ENCODE measurements around the gene FUT8. TPM values are rescaled to one million over a fixed set of nuclear protein-coding genes. Genes with fewer than 3 reads are reported as not detected.

The FUT8 gene
- total RNA-seq, 1 donor from 2014 or later, result 56.6 TPM

DNA sequence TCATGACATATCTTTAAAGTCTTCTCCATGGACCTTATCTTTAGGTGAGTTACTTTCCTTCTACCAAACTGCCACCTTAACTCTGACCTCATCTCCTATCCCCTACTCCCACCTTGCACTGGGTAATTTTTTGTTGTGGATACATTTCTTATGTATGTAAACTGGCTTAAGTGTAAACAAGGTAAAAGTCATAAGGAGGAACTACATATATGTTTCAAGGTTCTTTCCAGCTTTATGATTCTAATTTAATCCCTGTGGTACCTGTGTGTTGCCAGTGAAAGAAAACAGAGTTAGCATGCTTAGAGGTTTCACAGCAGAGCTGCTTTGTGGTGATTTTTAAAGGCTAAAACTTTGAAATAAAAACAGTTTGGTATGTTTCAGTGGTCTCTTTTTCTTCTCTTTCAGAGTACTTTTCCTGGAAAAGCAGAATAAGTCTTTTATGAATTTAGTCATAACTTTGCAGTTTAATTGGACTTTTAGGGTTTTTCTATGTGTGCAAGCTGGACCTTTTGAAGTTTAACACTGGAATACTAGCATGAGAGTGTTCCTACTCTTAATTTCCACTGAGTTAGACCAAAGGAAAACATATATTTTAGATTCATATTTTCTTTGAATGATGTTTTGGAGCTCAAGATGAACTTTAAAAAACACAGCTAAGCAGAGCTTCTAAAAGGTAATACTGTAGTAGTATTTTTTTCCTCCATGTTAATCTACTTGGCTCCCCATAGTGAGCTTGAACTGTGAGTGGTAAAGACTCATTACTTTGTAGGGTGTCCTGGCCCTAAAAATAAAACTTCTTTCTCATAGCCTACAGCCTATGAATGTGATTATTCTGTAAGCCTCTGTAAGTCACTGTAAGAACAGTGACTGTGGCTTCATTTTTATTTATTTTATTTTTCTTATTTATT is 105.4 kb downstream of the FUT8 start:
- Mint-ChIP-seq H3K4me3 (ENCODE audit: unreplicated experiment) (no peak overlapping the region), H3K27ac (ENCODE audit: unreplicated experiment) (no peak overlapping the region), H3K36me3 (ENCODE audit: unreplicated experiment) (no peaks in the 10 kb centered on the region), H3K27me3 (ENCODE audit: unreplicated experiment) (no peaks in the 10 kb centered on the region), H3K9me3 (ENCODE audit: unreplicated experiment) (no peaks in the 10 kb centered on the region), H3K4me1 (ENCODE audit: low read depth, unreplicated experiment) (no peaks in the 10 kb centered on the region)
- TF ChIP-seq, protein P1, sequence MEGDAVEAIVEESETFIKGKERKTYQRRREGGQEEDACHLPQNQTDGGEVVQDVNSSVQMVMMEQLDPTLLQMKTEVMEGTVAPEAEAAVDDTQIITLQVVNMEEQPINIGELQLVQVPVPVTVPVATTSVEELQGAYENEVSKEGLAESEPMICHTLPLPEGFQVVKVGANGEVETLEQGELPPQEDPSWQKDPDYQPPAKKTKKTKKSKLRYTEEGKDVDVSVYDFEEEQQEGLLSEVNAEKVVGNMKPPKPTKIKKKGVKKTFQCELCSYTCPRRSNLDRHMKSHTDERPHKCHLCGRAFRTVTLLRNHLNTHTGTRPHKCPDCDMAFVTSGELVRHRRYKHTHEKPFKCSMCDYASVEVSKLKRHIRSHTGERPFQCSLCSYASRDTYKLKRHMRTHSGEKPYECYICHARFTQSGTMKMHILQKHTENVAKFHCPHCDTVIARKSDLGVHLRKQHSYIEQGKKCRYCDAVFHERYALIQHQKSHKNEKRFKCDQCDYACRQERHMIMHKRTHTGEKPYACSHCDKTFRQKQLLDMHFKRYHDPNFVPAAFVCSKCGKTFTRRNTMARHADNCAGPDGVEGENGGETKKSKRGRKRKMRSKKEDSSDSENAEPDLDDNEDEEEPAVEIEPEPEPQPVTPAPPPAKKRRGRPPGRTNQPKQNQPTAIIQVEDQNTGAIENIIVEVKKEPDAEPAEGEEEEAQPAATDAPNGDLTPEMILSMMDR (IDR thresholded peaks at IDR 0.05; ENCODE audit: partially characterized antibody, unreplicated experiment), result no peak
- DNase-seq, result no peak

DNA sequence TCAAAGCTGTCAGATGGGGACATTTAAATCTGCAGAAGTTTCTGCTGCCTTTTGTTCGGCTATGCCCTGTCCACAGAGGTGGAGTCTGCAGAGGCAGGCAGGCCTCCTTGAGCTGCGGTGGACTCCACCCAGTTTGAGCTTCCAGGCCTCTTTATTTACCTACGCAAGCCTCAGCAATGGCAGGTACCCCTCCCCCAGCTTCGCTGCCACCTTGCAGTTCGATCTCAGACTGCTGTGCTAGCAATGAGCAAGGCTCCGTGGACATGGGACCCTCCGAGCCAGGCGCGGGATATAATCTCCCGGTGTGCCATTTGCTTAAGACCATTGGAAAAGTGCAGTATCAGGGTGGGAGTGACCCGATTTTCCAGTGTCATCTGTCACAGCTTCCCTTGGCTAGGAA is 115.5 kb downstream of the FUT8 start:
- Mint-ChIP-seq H3K4me1 (ENCODE audit: low read depth, unreplicated experiment) (peaks cover 3% of the 10 kb centered on the region), H3K9me3 (ENCODE audit: unreplicated experiment) (peaks cover 6% of the 10 kb centered on the region), H3K27me3 (ENCODE audit: unreplicated experiment) (peaks cover 3% of the 10 kb centered on the region), H3K4me3 (ENCODE audit: unreplicated experiment) (no peak overlapping the region), H3K27ac (ENCODE audit: unreplicated experiment) (no peak overlapping the region), H3K36me3 (ENCODE audit: unreplicated experiment) (peaks cover 20% of the 10 kb centered on the region)
- TF ChIP-seq, protein P1 (IDR thresholded peaks at IDR 0.05; ENCODE audit: partially characterized antibody, unreplicated experiment), result no peak
- no peak for DNase-seq

DNA sequence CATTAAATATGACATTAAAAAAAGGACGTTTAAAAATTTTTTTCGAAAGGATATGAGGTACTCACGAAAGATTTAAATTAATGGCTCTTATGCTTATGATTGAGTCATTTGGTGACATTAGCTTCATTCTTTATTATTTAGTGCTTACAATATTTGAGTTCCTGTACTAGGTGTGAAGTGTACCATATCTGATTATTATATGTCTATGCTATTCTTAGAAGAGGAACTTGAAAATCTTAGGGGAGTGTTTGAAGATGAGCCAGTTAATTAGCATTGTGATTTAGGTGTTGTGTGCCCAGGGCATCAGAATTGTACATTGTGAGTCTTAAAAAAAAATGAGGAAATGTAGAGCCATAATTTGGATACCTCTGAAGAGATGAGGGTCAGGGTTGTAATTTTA is 118.6 kb downstream of the FUT8 start:
- Mint-ChIP-seq H3K4me1 (ENCODE audit: low read depth, unreplicated experiment) (peaks cover 3% of the 10 kb centered on the region), H3K27ac (ENCODE audit: unreplicated experiment) (no peak overlapping the region), H3K27me3 (ENCODE audit: unreplicated experiment) (peaks cover 2% of the 10 kb centered on the region), H3K36me3 (ENCODE audit: unreplicated experiment) (peaks cover 14% of the 10 kb centered on the region), H3K4me3 (ENCODE audit: unreplicated experiment) (no peak overlapping the region), H3K9me3 (ENCODE audit: unreplicated experiment) (peaks cover 3% of the 10 kb centered on the region)
- no peak for DNase-seq
- TF ChIP-seq, protein P1 (IDR thresholded peaks at IDR 0.05; ENCODE audit: partially characterized antibody, unreplicated experiment), result no peak

DNA sequence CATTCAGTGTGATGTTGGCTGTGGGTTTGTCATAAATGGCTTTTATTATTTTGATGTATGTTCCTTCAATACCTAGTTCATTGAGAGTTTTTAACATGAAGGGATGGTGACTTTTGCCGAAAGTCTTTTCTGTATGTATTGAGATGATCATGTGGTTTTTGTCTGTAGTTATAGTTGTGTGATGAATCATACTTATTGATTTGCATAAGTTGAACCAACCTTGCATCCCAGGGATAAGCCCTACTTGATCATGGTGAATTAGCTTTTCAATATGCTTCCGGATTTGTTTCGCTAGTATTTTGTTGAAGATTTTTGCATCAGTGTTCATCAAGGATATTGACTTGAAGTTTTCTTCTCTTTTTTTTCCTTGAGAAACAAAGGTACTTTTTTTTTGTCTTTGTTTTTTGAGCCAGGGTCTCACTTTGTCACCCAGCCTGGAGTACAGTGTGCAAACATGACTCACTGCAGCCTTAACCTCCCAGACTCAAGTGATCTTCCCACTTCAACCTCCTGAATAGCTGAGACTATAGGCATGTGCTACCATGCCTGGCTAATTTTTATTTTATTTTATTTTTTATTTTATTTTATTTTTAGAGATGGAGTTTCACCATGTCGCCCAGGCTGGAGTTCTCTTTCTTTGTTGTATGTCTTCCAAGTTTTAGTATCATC is 121.3 kb downstream of the FUT8 start:
- no peak overlapping the region for H3K4me3 Mint-ChIP-seq (ENCODE audit: unreplicated experiment)
- H3K36me3 Mint-ChIP-seq (ENCODE audit: unreplicated experiment), result peaks cover 8% of the 10 kb centered on the region
- H3K9me3 Mint-ChIP-seq (ENCODE audit: unreplicated experiment), result peaks cover 3% of the 10 kb centered on the region
- TF ChIP-seq, protein P1 (IDR thresholded peaks at IDR 0.05; ENCODE audit: partially characterized antibody, unreplicated experiment), result no peak
- no peak for DNase-seq
- peaks cover 3% of the 10 kb centered on the region for H3K4me1 Mint-ChIP-seq (ENCODE audit: low read depth, unreplicated experiment)
- H3K27me3 Mint-ChIP-seq (ENCODE audit: unreplicated experiment), result peaks cover 2% of the 10 kb centered on the region
- no peak overlapping the region for H3K27ac Mint-ChIP-seq (ENCODE audit: unreplicated experiment)

All from glutamatergic neuron (in vitro differentiated cells).